PFSK-1 (cell line): ENCODE data around the gene DNAJB5.

Experiments
- FOXP2 ChIP-seq: optimal IDR thresholded peaks from 2 replicates; pipeline ENCODE3; 2011; ENCODE audit warnings: borderline replicate concordance, control low read depth, inconsistent platforms; ENCODE audit not compliant: insufficient read depth; ENCODE audit errors: extremely low read length, extremely low read depth
- POLR2AphosphoS5 ChIP-seq: IDR thresholded peaks from 2 replicates; pipeline ENCODE4 v1.6.1; 2012; ENCODE audit warnings: low read depth, mild to moderate bottlenecking, control low read depth, low read length, moderate library complexity

DNA sequence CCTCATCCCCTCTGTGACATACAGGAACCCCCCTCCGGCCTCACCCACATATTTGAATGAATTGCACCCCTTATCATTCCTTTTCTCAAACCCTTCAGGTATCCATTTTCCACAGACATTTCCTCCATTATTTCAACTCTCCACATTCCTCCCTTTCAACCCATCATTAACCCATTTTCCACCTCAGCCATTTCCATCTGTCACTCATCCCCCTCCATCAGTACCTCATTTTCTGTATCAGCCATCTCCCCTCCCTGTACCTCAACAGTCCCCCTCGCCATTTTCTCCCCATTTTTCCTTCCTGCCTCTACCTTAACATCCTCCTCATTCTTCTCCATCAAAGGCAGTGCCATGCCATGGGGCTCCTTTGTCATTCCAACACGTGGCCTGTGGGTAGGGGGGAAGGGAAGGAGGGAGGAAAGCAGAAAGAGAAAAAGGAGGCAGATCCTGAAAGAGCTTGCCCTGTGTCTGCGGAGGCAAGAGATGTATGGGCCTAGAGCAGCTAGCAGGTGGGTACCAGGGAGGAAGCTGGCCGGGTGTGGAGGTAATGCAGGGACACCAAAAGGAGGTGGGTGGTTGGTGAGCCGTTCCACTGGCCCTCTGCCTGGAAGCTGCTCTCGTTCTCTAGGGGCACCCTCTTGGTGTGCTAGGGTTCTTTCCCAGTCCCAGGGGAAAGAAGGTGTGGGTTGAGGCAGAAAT is 1.5 kb downstream of the DNAJB5 start:
- TF ChIP-seq POLR2AphosphoS5 (no peak), FOXP2 (no peak)
